RPMI8226 (cell line): Measurements from ENCODE around the gene APC2.
"Not testable (repeated sequence)": the region's sequence is repeated elsewhere in the genome, so short reads cannot be mapped to it uniquely, and the experiment has no call there.

Source experiments
- DNase-seq: peaks from one replicate; pipeline ENCODE4 v3.0.0-alpha.2; 2015

The APC2 gene

GRCh38 chr19:1417145-1417544 is 32.8 kb upstream of the APC2 start:
- no peak for DNase-seq

- DNase-seq: no peak
Observed at GRCh38 chr19:1417681-1418495, 32.0 kb upstream of the APC2 start.

- no peak for DNase-seq
Observed at GRCh38 chr19:1418496-1418775, 31.5 kb upstream of the APC2 start.

- no peak for DNase-seq
Observed at GRCh38 chr19:1418951-1419738, 30.8 kb upstream of the APC2 start.

GRCh38 chr19:1420085-1420484 is 29.8 kb upstream of the APC2 start:
- DNase-seq: not testable (repeated sequence)

GRCh38 chr19:1420590-1420989 is 29.3 kb upstream of the APC2 start:
- no peak for DNase-seq

GRCh38 chr19:1421218-1421957 is 28.5 kb upstream of the APC2 start:
- DNase-seq: no peak

GRCh38 chr19:1421958-1422305 is 28.0 kb upstream of the APC2 start:
- no peak for DNase-seq

GRCh38 chr19:1422360-1422759 is 27.6 kb upstream of the APC2 start:
- no peak for DNase-seq

GRCh38 chr19:1422943-1423342 is 27.0 kb upstream of the APC2 start:
- no peak for DNase-seq

GRCh38 chr19:1423436-1424191 is 26.3 kb upstream of the APC2 start:
- DNase-seq: no peak

GRCh38 chr19:1424192-1424955 is 25.5 kb upstream of the APC2 start:
- no peak for DNase-seq

GRCh38 chr19:1425102-1425837 is 24.7 kb upstream of the APC2 start:
- no peak for DNase-seq

GRCh38 chr19:1425902-1426301 is 24.0 kb upstream of the APC2 start:
- no peak for DNase-seq

GRCh38 chr19:1426736-1427135 is 23.2 kb upstream of the APC2 start:
- DNase-seq: no peak

- no peak for DNase-seq
Observed at GRCh38 chr19:1427221-1427920, 22.6 kb upstream of the APC2 start.

GRCh38 chr19:1428738-1429391 is 21.1 kb upstream of the APC2 start:
- no peak for DNase-seq

GRCh38 chr19:1429750-1430149 is 20.2 kb upstream of the APC2 start:
- no peak for DNase-seq

GRCh38 chr19:1430246-1430645 is 19.7 kb upstream of the APC2 start:
- DNase-seq: no peak

GRCh38 chr19:1431759-1432506 is 18.0 kb upstream of the APC2 start:
- DNase-seq: no peak
